B cell (primary cell): ENCODE results near the gene OSTF1.

ENCODE experiments used
- EZH2 ChIP-seq: IDR thresholded peaks from 2 replicates; pipeline ENCODE4 v1.6.1; 2012; ENCODE audit warnings: borderline replicate concordance, low read depth, mild to moderate bottlenecking, moderate library complexity, low read length; ENCODE audit not compliant: insufficient read depth, poor library complexity, severe bottlenecking
- TF ChIP-seq, protein P1 (sequence below): fragments of 200-600 bp; IDR thresholded peaks from one replicate; pipeline ENCODE4 v1.8.0; 2022; ENCODE audit warnings: antibody characterized with exemption, mild to moderate bottlenecking

DNA sequence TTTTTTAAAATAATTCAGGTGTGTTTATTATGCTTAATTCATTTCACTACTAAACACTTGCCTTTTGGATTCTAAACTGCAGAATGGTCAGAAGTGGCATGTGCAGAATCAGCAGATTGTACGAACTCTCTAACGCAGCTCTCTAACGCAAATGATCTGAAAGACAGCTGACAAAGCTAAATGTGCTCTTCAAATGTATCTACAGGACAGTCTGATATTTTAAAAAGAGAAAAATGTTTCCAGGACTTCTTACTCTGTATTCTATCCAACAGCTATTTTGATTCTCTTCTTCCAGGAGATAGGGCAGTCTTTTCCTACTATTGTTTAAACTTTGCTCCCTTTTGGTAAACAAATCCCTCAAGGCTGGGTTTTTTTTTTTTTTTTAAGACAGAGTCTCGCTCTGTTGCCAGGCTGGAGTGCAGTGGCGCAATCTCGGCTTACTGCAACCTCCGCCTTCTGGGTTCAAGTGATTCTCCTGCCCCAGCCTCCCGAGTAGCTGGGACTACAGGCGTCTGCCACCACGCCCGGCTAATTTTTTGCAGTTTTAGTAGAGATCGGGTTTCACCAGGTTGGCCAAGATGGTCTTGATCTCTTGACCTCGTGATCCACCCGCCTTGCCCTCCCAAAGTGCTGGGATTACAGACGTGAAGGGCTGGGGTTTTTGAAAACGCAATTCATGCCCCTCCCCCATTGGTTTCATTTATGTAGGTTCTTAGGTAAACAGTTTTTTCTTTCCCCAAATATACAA is 1.6 kb upstream of the OSTF1 start:
- TF ChIP-seq, protein P1, sequence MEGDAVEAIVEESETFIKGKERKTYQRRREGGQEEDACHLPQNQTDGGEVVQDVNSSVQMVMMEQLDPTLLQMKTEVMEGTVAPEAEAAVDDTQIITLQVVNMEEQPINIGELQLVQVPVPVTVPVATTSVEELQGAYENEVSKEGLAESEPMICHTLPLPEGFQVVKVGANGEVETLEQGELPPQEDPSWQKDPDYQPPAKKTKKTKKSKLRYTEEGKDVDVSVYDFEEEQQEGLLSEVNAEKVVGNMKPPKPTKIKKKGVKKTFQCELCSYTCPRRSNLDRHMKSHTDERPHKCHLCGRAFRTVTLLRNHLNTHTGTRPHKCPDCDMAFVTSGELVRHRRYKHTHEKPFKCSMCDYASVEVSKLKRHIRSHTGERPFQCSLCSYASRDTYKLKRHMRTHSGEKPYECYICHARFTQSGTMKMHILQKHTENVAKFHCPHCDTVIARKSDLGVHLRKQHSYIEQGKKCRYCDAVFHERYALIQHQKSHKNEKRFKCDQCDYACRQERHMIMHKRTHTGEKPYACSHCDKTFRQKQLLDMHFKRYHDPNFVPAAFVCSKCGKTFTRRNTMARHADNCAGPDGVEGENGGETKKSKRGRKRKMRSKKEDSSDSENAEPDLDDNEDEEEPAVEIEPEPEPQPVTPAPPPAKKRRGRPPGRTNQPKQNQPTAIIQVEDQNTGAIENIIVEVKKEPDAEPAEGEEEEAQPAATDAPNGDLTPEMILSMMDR, result no peak
- TF ChIP-seq EZH2, result no peak
